PFSK-1 (cell line): Measurements from ENCODE around the gene TLE3.

Source experiments
- POLR2AphosphoS5 ChIP-seq: IDR thresholded peaks from 2 replicates; pipeline ENCODE4 v1.6.1; 2012; ENCODE audit warnings: low read depth, mild to moderate bottlenecking, control low read depth, low read length, moderate library complexity
- SIN3A ChIP-seq: IDR thresholded peaks from 2 replicates; pipeline ENCODE4 v1.6.1; 2012; ENCODE audit warnings: mild to moderate bottlenecking, low read length, moderate library complexity, borderline replicate concordance; ENCODE audit not compliant: insufficient read depth

GRCh38 chr15:70013656-70014313 is 83.9 kb downstream of the TLE3 start:
- TF ChIP-seq SIN3A (no peak), POLR2AphosphoS5 (no peak)
